A673 (cell line): ENCODE measurements around the gene GNRH2. TPM values are rescaled to one million over a fixed set of nuclear protein-coding genes. Genes with fewer than 3 reads are reported as not detected.
"Not testable (repeated sequence)": the region's sequence is repeated elsewhere in the genome, so short reads cannot be mapped to it uniquely, and the experiment has no call there.

Experiments used
- BruUV-seq: library from RNA; stranded (reverse); fragments of 400-500 nt; replicated peaks from 2 replicates; lab custom pipeline; 2021; lab: Mats Ljungman, UMichigan
- CTCF ChIA-PET: fragments of 300-600 bp; sonication (Branson Sonifier 250); formaldehyde crosslinking; loops from one replicate; lab custom pipeline; 2022; ENCODE audit warnings: antibody characterized with exemption; lab: Charles Lee
- POLR2A ChIA-PET: fragments of 300-600 bp; sonication (Branson Sonifier 250); formaldehyde crosslinking; loops from one replicate; lab custom pipeline; 2022; ENCODE audit warnings: antibody characterized with exemption; ENCODE audit not compliant: low non-redundant PET; lab: Charles Lee
- DNase-seq: peaks from one replicate; pipeline ENCODE4 v3.0.0-alpha.2; 2015; ENCODE audit warnings: low spot score
- H3K27ac ChIP-seq: fragments of 200-600 bp; sonication (generic); 2 replicates; pipeline ENCODE4 v1.5.1; 2016; ENCODE audit warnings: mixed run types, low read depth, mild to moderate bottlenecking, mixed read lengths, antibody characterized with exemption, low read length; ENCODE audit not compliant: poor library complexity, severe bottlenecking
- H3K27me3 ChIP-seq: fragments of 200-600 bp; sonication (generic); replicated peaks from 2 replicates; pipeline ENCODE4 v1.6.1; 2017; ENCODE audit warnings: mixed run types, low read depth, mild to moderate bottlenecking, mixed read lengths, antibody characterized with exemption, low read length; ENCODE audit not compliant: insufficient read depth, poor library complexity
- H3K36me3 ChIP-seq: fragments of 200-600 bp; sonication (generic); 2 replicates; pipeline ENCODE4 v1.6.1; 2016; ENCODE audit warnings: mixed run types, mild to moderate bottlenecking, mixed read lengths, antibody characterized with exemption, low read length; ENCODE audit not compliant: insufficient read depth, poor library complexity, severe bottlenecking
- H3K4me1 ChIP-seq: fragments of 200-600 bp; sonication (generic); 2 replicates; pipeline ENCODE4 v1.6.1; 2017; ENCODE audit warnings: mixed run types, mild to moderate bottlenecking, mixed read lengths, antibody characterized with exemption, low read length; ENCODE audit not compliant: insufficient read depth, poor library complexity, severe bottlenecking
- H3K4me3 ChIP-seq: fragments of 200-600 bp; sonication (generic); 2 replicates; pipeline ENCODE4 v1.5.1; 2016; ENCODE audit warnings: low read depth, mixed run types, mild to moderate bottlenecking, mixed read lengths, low read length; ENCODE audit not compliant: poor library complexity, severe bottlenecking
- H3K9me3 ChIP-seq: fragments of 200-600 bp; sonication (generic); 2 replicates; pipeline ENCODE4 v1.6.1; 2016; ENCODE audit warnings: mixed run types, low read depth, mild to moderate bottlenecking, mixed read lengths, antibody characterized with exemption, low read length; ENCODE audit not compliant: poor library complexity, severe bottlenecking
- CTCF ChIP-seq: fragments of 300-800, 200-600 bp; sonication (generic); conservative IDR thresholded peaks from 2 replicates; pipeline ENCODE4 v1.5.1; 2017; ENCODE audit warnings: low read depth, mild to moderate bottlenecking, antibody characterized with exemption, low read length, moderate library complexity, mixed read lengths
- EZH2 ChIP-seq: fragments of 200-600 bp; sonication (generic); IDR thresholded peaks from 2 replicates; pipeline ENCODE4 v1.6.1; 2017; ENCODE audit warnings: borderline replicate concordance, low read depth, mild to moderate bottlenecking, mixed read lengths, antibody characterized with exemption, low read length; ENCODE audit not compliant: poor library complexity, severe bottlenecking
- intact Hi-C: fragments of 100-400 bp; cut with micrococcal nuclease; formaldehyde crosslinking; loops from one replicate; pipeline ENCODE4 v1.10.0; 2022; ENCODE audit not compliant: unreplicated experiment
- total RNA-seq: library from RNA; stranded (reverse); gene quantifications from 2 replicates; pipeline ENCODE4 v1.2.3, GENCODE V29; 2021

GNRH2 gene
- total RNA-seq, 1 experiment from 2014 or later = 1.5 TPM

GRCh38 chr20:3021327-3021726 is 22.1 kb upstream of the GNRH2 start:
- H3K4me3 ChIP-seq = no peak overlapping the region
- TF ChIP-seq EZH2 (no peak), CTCF (no peak)
- H3K27me3 ChIP-seq = no peaks in the 10 kb centered on the region
- H3K4me1 ChIP-seq = no peaks in the 10 kb centered on the region
- H3K27ac ChIP-seq = no peak overlapping the region
- intact Hi-C loops = no loop called here
- POLR2A ChIA-PET = no interaction called here
- no peak for DNase-seq
- BruUV-seq = no TSS peak
- CTCF ChIA-PET = no interaction called here
- no peaks in the 10 kb centered on the region for H3K9me3 ChIP-seq
- H3K36me3 ChIP-seq = peaks cover 32% of the 10 kb centered on the region

- H3K27me3 ChIP-seq = no peaks in the 10 kb centered on the region
- H3K4me1 ChIP-seq = no peaks in the 10 kb centered on the region
- no peaks in the 10 kb centered on the region for H3K9me3 ChIP-seq
- POLR2A ChIA-PET = no interaction called here
- CTCF ChIA-PET = no interaction called here
- no peak for TF ChIP-seq EZH2
- no peak for TF ChIP-seq CTCF
- no TSS peak for BruUV-seq
- H3K36me3 ChIP-seq = peaks cover 35% of the 10 kb centered on the region
- no peak overlapping the region for H3K4me3 ChIP-seq
- DNase-seq = no peak
- intact Hi-C loops = no loop called here
- no peak overlapping the region for H3K27ac ChIP-seq
Measured at GRCh38 chr20:3021777-3022176, 21.6 kb upstream of the GNRH2 start.

GRCh38 chr20:3022559-3023490 is 20.6 kb upstream of the GNRH2 start:
- intact Hi-C loops = not testable (repeated sequence)
- H3K36me3 ChIP-seq = peaks cover 37% of the 10 kb centered on the region

More at GRCh38 chr20:3022559-3023490, 20.6 kb upstream of the GNRH2 start:
- H3K4me1 ChIP-seq, POLR2A ChIA-PET, H3K4me3 ChIP-seq, DNase-seq, H3K9me3 ChIP-seq, H3K27me3 ChIP-seq, BruUV-seq, CTCF ChIA-PET, H3K27ac ChIP-seq: not testable (repeated sequence)
